AG04450 (cell line): ENCODE measurements around the gene NEDD9. TPM values are rescaled to one million over a fixed set of nuclear protein-coding genes. Genes with fewer than 3 reads are reported as not detected.

ENCODE experiments used
- CTCF ChIA-PET: fragments of 300-600, 350-600 bp; formaldehyde crosslinking; extraction: SDS; loops from one replicate; lab custom pipeline; 2022; ENCODE audit warnings: antibody characterized with exemption, inconsistent platforms; lab: Charles Lee
- POLR2A ChIA-PET: fragments of 350-600 bp; formaldehyde crosslinking; extraction: SDS; loops from one replicate; lab custom pipeline; 2021; ENCODE audit warnings: antibody characterized with exemption, inconsistent platforms; lab: Yijun Ruan, JAX
- DNase-seq: peaks from one replicate; pipeline ENCODE4 v3.0.0-alpha.2; 2011; ENCODE audit warnings: low read depth, low spot score
- H3K27ac ChIP-seq: one replicate; pipeline ENCODE4 v1.5.1; 2012; ENCODE audit warnings: low read depth, low read length, control low read depth
- H3K27me3 ChIP-seq: one replicate; pipeline ENCODE4 v1.6.0; 2012; ENCODE audit warnings: low read length; ENCODE audit not compliant: control insufficient read depth, insufficient read depth
- H3K4me3 ChIP-seq: 2 replicates; pipeline ENCODE4 v1.5.1; 2011; ENCODE audit warnings: mild to moderate bottlenecking, low read depth, low read length, control low read depth
- H3K9me3 ChIP-seq: 2 replicates; pipeline ENCODE4 v1.5.1; 2012; ENCODE audit warnings: low read length; ENCODE audit not compliant: control insufficient read depth, insufficient read depth
- polyA plus RNA-seq: library from polyadenylated mRNA; depleted of rRNA; stranded (reverse); fragments of >200 nt; gene quantifications from 2 replicates; pipeline ENCODE4 v1.2.3, GENCODE V29; 2011
- TF ChIP-seq, protein P1 (sequence below): IDR thresholded peaks from 2 replicates; pipeline ENCODE4 v1.5.1; 2011; ENCODE audit warnings: low read depth, low read length, control low read depth, inconsistent platforms

Gene NEDD9
- polyA plus RNA-seq, 1 experiment = 7.2 TPM

DNA sequence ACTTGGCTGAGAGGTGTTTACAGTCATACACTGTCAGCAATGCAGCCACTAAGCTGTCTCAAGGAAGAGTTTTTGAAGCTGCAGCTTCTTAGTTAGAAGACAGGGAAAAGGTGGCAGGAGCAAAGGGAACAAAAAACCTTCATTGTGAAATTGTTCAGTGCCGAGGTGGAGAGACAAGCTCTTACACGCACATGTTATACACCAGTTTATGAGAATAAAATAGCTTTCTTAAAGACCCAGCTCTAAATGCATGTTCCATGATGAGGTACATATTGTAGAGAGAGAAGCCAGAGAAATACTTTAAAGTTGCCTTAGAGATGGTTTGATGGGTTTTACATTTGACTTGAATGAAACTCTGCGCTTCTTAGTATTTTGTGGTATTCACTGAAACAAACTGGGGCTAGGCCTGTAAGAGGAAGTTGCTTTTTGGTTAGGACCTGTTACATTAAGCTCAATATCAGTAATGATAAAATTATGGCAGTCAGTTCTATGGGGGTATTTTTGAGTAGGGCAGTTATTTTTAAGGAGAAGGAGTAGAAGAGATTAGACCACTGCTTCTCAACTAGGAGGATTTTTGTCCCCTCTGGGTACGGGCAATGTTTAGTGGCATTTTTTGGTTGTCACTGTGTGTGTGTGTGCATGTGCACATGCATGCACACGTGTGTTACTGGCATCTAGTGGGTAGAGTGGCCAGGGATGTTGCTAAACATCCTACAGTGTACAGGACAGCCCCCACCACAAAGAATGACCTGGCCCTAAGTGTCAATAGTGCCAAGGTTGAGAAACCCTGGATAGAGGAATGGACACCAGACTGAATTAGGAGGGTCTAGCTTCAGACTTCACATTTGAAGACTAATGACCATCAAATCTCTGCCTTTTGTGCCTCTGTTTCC, 9.8 kb downstream of the NEDD9 start:
- Histone ChIP-seq H3K4me3 (no peak overlapping the region), H3K9me3 (no peaks in the 10 kb centered on the region), H3K27ac (no peak overlapping the region), H3K27me3 (no peaks in the 10 kb centered on the region)
- ChIA-PET CTCF (interaction anchor here (1.0 to 1.1 kb wide), 2 partner anchors 50 to 274 kb away, joined by 3 to 5 read pairs; no protein-coding TSS in a partner anchor), POLR2A (no interaction called here)
- TF ChIP-seq, protein P1, sequence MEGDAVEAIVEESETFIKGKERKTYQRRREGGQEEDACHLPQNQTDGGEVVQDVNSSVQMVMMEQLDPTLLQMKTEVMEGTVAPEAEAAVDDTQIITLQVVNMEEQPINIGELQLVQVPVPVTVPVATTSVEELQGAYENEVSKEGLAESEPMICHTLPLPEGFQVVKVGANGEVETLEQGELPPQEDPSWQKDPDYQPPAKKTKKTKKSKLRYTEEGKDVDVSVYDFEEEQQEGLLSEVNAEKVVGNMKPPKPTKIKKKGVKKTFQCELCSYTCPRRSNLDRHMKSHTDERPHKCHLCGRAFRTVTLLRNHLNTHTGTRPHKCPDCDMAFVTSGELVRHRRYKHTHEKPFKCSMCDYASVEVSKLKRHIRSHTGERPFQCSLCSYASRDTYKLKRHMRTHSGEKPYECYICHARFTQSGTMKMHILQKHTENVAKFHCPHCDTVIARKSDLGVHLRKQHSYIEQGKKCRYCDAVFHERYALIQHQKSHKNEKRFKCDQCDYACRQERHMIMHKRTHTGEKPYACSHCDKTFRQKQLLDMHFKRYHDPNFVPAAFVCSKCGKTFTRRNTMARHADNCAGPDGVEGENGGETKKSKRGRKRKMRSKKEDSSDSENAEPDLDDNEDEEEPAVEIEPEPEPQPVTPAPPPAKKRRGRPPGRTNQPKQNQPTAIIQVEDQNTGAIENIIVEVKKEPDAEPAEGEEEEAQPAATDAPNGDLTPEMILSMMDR = no peak
- DNase-seq = no peak

DNA sequence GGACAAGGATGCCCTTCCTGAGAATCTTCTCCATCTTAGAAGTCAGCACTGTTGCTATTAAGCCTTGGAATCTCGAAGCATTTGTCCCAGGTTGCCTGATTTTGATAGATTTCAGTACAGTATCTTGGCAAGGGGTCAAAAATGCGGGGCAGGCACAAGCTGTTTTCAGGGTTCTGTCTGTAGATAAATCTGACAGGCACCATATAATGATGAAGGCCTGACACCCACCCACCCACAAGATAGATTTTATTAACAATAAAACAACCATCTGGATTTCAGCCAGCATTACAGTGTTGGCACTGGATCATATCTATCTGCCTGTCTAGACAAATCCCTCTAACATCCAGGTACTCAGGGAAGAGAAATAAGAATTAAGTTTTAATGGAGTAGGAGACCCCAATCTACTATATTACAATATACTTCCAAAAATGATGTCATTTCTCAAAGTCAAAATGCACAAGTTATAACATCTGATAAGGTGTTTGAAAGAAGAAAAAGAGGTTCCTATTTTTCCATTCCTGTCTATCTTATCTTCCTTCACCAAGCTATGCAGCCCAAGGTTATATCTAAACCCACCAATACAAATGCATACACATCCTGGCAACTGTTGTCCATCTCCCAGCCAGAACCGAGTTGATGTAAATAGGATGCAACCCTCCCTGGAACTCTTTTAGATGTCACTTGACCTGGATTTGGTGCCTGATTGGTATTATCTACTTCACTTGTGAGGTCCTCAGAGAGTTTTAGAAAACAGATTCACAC, 10.7 kb downstream of the NEDD9 start:
- TF ChIP-seq, protein P1 = no peak
- Histone ChIP-seq H3K9me3 (no peaks in the 10 kb centered on the region), H3K27me3 (no peaks in the 10 kb centered on the region), H3K4me3 (no peak overlapping the region), H3K27ac (no peak overlapping the region)
- POLR2A ChIA-PET = no interaction called here
- DNase-seq = no peak
- CTCF ChIA-PET = interaction anchor here (1.0 to 1.1 kb wide), 2 partner anchors 49 to 274 kb away, joined by 3 to 5 read pairs; no protein-coding TSS in a partner anchor

DNA sequence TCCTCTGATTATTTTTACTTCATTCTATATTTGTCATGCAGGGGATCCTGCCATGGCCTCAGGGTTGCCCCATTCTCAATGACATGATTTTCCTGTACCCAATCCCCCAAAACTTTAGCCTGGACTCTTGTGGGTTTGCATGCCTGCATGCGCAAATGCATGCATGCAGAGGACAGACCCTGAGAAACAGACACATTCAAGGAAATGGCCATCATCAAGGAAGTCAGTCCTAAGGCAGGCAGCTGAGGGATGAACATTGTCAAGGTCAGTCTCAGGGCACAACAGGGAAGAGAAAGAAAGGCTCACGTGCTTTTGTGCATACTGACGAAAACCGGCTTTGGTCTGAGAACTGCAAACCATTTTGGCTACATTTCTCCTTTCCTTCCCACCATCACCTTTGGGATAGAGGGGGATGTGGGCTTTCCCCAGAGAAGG, 13.1 kb downstream of the NEDD9 start:
- ChIA-PET CTCF (no interaction called here), POLR2A (no interaction called here)
- Histone ChIP-seq H3K27ac (no peak overlapping the region), H3K4me3 (no peak overlapping the region), H3K9me3 (no peaks in the 10 kb centered on the region), H3K27me3 (no peaks in the 10 kb centered on the region)
- TF ChIP-seq, protein P1 = no peak
- no peak for DNase-seq

DNA sequence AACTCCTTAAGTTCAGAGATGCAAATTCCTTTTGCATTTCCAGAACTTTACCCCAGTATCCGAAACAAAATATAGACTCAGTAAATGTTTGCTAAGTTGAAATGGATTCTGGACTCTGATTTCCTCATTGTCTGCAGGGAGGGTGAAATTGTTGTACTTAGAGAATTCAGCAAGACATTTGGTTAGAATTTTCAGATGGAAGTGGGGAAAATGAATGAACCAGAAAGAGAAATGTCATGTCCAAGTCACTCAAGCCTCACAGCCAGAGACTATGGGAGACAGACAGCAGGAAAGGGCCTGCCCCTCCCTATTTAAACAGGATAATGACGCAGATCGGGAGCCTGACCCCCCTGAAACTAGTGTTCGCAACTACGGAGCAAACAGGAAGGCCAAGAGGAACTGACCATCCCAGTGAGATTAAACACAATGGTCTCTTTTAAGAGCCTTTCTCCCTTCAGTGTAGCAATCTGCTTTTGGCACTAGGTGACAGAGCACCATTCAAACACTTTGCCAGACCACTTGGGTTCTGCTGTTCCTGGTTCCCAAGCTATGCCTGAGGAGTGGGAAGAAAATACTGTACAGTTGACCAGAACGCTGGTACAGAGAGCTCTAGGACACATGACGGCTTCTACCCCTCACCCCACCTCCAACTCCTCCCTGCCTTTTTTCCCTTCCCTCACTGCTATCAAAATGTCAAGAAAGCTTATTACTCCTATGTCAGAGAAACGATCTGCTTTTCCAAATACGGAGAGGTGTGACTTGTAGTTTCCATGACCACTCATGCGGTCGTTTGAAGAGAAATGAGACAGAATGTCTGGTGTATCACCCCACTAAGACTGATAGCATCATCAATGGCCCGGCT, 13.7 kb downstream of the NEDD9 start:
- no peak for DNase-seq
- H3K27ac ChIP-seq = no peak overlapping the region
- no peaks in the 10 kb centered on the region for H3K27me3 ChIP-seq
- H3K9me3 ChIP-seq = no peaks in the 10 kb centered on the region
- TF ChIP-seq, protein P1 = no peak
- CTCF ChIA-PET = no interaction called here
- POLR2A ChIA-PET = no interaction called here
- no peak overlapping the region for H3K4me3 ChIP-seq
